Gastroesophageal sphincter (tissue), 3 donors: ENCODE measurements around the gene KRTAP9-2.

Source experiments
- EP300 ChIP-seq: sonication (generic); formaldehyde crosslinking; IDR thresholded peaks from one replicate; pipeline ENCODE4 v1.6.1; 2017; ENCODE audit warnings: antibody characterized with exemption, mild to moderate bottlenecking
- POLR2A ChIP-seq, 2 donors: fragments of 450-650 bp; IDR thresholded peaks; one replicate each; pipeline ENCODE4 v1.6.1; 2017; ENCODE audit warnings: antibody characterized with exemption in 2 of 2, mild to moderate bottlenecking in 2 of 2, moderate library complexity in 1 of 2
- POLR2AphosphoS5 ChIP-seq: sonication (generic); formaldehyde crosslinking; IDR thresholded peaks from one replicate; pipeline ENCODE4 v1.6.1; 2017; ENCODE audit warnings: antibody characterized with exemption
- TF ChIP-seq, protein P1 (sequence below), 4 experiments: fragments of 200-600 bp in 2 of 4; fragments of 450-650 bp in 2 of 4; sonication (generic) in 1 of 4; IDR thresholded peaks; one replicate each; pipeline ENCODE4 v1.5.1; 2017 to 2019; ENCODE audit warnings: antibody characterized with exemption in 4 of 4, mild to moderate bottlenecking in 2 of 4, moderate library complexity in 2 of 4

- TF ChIP-seq, protein P1, sequence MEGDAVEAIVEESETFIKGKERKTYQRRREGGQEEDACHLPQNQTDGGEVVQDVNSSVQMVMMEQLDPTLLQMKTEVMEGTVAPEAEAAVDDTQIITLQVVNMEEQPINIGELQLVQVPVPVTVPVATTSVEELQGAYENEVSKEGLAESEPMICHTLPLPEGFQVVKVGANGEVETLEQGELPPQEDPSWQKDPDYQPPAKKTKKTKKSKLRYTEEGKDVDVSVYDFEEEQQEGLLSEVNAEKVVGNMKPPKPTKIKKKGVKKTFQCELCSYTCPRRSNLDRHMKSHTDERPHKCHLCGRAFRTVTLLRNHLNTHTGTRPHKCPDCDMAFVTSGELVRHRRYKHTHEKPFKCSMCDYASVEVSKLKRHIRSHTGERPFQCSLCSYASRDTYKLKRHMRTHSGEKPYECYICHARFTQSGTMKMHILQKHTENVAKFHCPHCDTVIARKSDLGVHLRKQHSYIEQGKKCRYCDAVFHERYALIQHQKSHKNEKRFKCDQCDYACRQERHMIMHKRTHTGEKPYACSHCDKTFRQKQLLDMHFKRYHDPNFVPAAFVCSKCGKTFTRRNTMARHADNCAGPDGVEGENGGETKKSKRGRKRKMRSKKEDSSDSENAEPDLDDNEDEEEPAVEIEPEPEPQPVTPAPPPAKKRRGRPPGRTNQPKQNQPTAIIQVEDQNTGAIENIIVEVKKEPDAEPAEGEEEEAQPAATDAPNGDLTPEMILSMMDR (IDR thresholded peaks at IDR 0.05), result no peak
- no peak for TF ChIP-seq POLR2A (IDR thresholded peaks at IDR 0.05)
- no peak for TF ChIP-seq POLR2AphosphoS5
- TF ChIP-seq EP300, result no peak
Measured at GRCh38 chr17:41186872-41187271, 39.6 kb upstream of the KRTAP9-2 start.
